GM23248 (cell line): ENCODE data around the gene IL5.

ENCODE experiments used
- EZH2 ChIP-seq: fragments of 200-600 bp; sonication (generic); IDR thresholded peaks from 2 replicates; pipeline ENCODE4 v1.6.1; 2018; ENCODE audit warnings: antibody characterized with exemption, mild to moderate bottlenecking; ENCODE audit not compliant: insufficient read depth, poor library complexity, severe bottlenecking
- EZH2phosphoT487 ChIP-seq: fragments of 200-600 bp; sonication (generic); IDR thresholded peaks from 2 replicates; pipeline ENCODE4 v1.6.1; 2018; ENCODE audit warnings: antibody characterized with exemption, moderate library complexity, mild to moderate bottlenecking, low read depth; ENCODE audit not compliant: insufficient read depth

GRCh38 chr5:132492386-132493125, 50.8 kb downstream of the IL5 start:
- no peak for TF ChIP-seq EZH2
- TF ChIP-seq EZH2phosphoT487: no peak
